22Rv1 (cell line): ENCODE data around the gene FSD2.
A peak's percentile ranks its signal among the peaks of the same experiment; 100 is the strongest.

Experiments used
- H3K27ac ChIP-seq: fragments of 450-650 bp; 2 replicates; pipeline ENCODE4 v1.5.1; 2017
- CTCF ChIP-seq: fragments of 450-650 bp; IDR thresholded peaks from 2 replicates; pipeline ENCODE4 v1.5.1; 2017; ENCODE audit warnings: mild to moderate bottlenecking
- ZFX ChIP-seq: fragments of 450-650 bp; IDR thresholded peaks from 2 replicates; pipeline ENCODE4 v1.6.1; 2017; ENCODE audit warnings: antibody characterized with exemption, borderline replicate concordance

Gene FSD2

DNA sequence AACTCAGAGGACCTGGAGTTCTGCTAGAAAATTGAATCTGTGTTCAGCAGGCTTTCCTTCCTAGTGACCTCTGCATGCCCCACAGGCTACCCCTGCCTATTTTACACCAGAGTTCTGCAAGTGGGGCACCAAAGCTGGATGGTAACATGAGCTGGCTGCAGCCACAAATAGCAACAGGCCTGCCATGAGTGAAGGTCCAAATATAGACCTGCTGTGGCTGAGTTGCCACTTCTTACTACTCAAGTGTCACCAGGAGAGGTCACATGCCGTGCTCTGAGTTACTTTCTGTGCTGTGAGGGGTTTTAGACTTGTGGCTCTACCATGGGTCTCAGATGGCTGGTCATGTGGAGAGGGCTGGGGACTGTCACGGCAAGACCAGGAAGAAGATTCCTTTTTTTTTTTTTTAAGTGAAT is at the start of gene FSD2:
Gene FSD2 (minus strand): TSS at position 76 of the 413 bp plus-strand sequence. CDS start 18,679 bp downstream, outside the sequence.
- no peak for TF ChIP-seq ZFX
- no peak for TF ChIP-seq CTCF
- no peak within 1 kb of the TSS for H3K27ac ChIP-seq

DNA sequence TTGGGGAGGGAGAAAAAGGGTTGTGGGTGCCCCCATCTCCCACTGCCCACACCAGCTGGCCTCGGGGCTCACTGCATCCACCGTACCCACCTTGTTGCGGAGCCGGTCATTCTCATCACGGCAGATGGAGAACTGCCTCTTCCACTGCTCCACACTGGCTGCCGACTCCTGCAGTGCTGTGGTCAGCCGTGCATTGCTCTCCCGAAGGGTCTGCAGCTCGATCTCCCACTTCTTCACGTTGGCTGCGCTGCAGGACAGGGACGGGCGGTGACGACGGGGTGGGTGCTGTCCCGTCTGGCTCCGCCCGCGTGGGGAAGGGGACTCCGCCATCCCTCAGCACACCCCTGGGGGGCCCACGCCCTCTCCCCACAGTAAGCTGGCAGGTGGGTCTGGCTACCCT is 48.7 kb upstream of the FSD2 start:
- TF ChIP-seq CTCF: no peak
- TF ChIP-seq ZFX: no peak
- no peak overlapping the region for H3K27ac ChIP-seq

DNA sequence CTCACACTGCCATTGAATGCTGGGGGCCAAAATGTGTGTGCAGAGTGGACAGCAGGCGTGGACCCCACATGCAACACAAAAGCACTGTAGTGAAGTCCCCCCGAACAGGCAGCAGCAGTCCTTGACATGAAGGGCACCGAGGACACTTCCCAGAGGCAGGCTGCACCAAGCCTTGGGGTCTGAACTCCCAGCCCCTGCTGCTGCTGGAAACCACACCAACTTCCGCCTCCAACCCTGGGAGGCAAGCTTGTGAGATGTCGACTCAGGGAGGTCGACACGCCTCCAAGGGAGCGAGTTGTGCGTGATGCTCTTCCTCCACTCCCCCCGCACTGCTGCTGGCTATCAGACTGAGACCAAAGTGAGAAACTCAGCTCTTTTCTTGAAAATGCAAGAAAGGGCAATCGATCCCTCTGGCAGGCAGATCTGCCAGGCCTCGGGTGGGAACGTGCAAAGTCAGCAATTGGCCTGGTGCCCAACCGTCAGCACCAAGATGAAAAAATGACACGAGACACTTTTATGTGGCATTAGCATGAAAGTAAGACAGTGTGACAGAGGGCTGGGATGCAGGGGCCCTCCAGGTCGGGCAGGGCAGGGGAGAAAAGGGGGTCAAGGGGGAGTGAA is 47.2 kb upstream of the FSD2 start:
- H3K27ac ChIP-seq: no peak overlapping the region
- no peak for TF ChIP-seq CTCF
- no peak for TF ChIP-seq ZFX

DNA sequence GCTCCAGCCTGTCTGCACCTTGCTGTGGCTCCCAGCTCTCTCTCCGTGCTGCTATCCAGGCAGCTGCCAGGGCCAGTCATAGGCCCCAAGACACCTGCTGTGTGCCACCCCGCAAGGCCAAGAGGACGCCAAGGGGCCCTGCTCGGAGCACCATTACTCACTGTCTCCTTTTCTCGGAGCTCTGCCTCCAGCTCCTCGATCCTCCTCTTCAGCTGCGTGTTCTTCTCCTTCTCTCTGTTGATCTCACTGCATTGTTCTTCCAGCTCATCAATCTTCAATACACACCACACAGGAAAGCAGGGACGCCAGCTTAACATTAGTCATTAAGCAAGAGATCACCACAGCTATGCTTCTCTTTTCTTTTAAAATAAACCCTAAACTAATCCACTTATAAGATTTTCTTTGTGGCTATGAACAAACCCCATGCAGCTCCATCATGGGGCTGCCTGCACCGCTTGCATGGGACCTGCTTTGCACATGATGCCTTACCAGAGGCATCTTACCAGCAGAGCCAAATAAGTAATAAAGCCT is 46.2 kb upstream of the FSD2 start:
- H3K27ac ChIP-seq: no peak overlapping the region
- TF ChIP-seq CTCF (no peak), ZFX (no peak)

GRCh38 chr15:82851306-82851850 is 45.5 kb upstream of the FSD2 start:
- H3K27ac ChIP-seq: peak overlapping the region; percentile 66; the same call in 1 of the 2 replicates
- no peak for TF ChIP-seq CTCF
- no peak for TF ChIP-seq ZFX

DNA sequence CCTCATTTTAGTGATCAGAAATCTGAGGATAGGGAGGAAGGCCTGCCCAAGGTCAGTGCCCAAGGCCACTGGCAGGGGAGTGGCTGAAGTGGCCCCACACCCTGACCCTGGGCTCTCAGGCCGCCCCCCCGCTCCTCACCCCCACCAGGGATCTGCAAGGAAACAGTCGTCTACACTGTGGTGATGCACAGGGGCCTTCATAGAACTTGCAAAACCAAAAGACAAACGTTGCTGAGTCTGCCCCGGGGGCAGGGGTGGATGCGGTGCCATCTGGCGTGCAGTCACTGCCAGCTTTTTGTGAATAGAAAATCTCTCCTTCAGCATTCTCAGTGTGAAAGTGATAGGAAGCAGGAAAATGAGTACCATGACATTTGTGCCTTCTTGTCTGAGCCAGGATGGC is 44.9 kb upstream of the FSD2 start:
- peak overlapping the region; percentile 66; the same call in 1 of the 2 replicates for H3K27ac ChIP-seq
- TF ChIP-seq CTCF (no peak), ZFX (no peak)
